HTR-8/SVneo (cell line): Measurements from ENCODE around the gene SUMF1.

Experiments
- DNase-seq: peaks from one replicate; pipeline ENCODE4 v3.0.0; 2011; ENCODE audit warnings: low spot score, mixed read lengths; ENCODE audit not compliant: insufficient read length
- FAIRE-seq: peaks from 2 replicates; lab custom pipeline; 2011; peaks lifted over from hg19 to GRCh38; lab: Jason Lieb, UNC

SUMF1 gene

GRCh38 chr3:4314688-4315087, 152.4 kb downstream of the SUMF1 start:
- DNase-seq = no peak
- no peak for FAIRE-seq

GRCh38 chr3:4313606-4314293, 153.3 kb downstream of the SUMF1 start:
- FAIRE-seq (no peak), DNase-seq (no peak)

GRCh38 chr3:4311496-4311895, 155.6 kb downstream of the SUMF1 start:
- DNase-seq (no peak), FAIRE-seq (no peak)
